Cardiac fibroblast (primary cell): ENCODE measurements around the gene C1QC.
"Not testable (repeated sequence)": the region's sequence is repeated elsewhere in the genome, so short reads cannot be mapped to it uniquely, and the experiment has no call there.

Experiments used
- DNase-seq, 2 donors: peaks; one replicate each; pipeline versions ENCODE4 v3.0.0 to v3.0.0-alpha.2; 2010; ENCODE audit warnings: low read depth in 2 of 2
- H3K4me3 ChIP-seq, 2 donors: replicated peaks in 1 of 2; 1 replicate in 1 of 2; 2 replicates in 1 of 2; pipeline ENCODE4 v1.5.1; 2011; ENCODE audit warnings: low read depth in 2 of 2, low read length in 2 of 2, mild to moderate bottlenecking in 2 of 2, moderate library complexity in 1 of 2
- CTCF ChIP-seq: IDR thresholded peaks from one replicate; pipeline ENCODE4 v1.5.1; 2011; ENCODE audit warnings: low read depth, mild to moderate bottlenecking, low read length, inconsistent platforms

The C1QC gene

GRCh38 chr1:22674410-22674749 lies 30.9 kb downstream of the C1QC start:
- TF ChIP-seq CTCF = no peak

GRCh38 chr1:22676151-22676550 lies 32.7 kb downstream of the C1QC start:
- DNase-seq, H3K4me3 ChIP-seq: not testable (repeated sequence)

More at GRCh38 chr1:22674410-22674749, 30.9 kb downstream of the C1QC start:
- no peak for DNase-seq
- no peak overlapping the region for H3K4me3 ChIP-seq

- no peak overlapping the region for H3K4me3 ChIP-seq
- TF ChIP-seq CTCF = no peak
- no peak for DNase-seq
Measured at GRCh38 chr1:22676916-22677583, 33.6 kb downstream of the C1QC start.

- no peak overlapping the region for H3K4me3 ChIP-seq
- TF ChIP-seq CTCF = no peak
- no peak for DNase-seq
Measured at GRCh38 chr1:22677931-22678896, 34.8 kb downstream of the C1QC start.

GRCh38 chr1:22680726-22681125 lies 37.3 kb downstream of the C1QC start:
- H3K4me3 ChIP-seq = no peak overlapping the region
- DNase-seq = no peak
- no peak for TF ChIP-seq CTCF

GRCh38 chr1:22681556-22682276 lies 38.3 kb downstream of the C1QC start:
- TF ChIP-seq CTCF = no peak
- no peak overlapping the region for H3K4me3 ChIP-seq
- DNase-seq = no peak

GRCh38 chr1:22683547-22683946 lies 40.1 kb downstream of the C1QC start:
- no peak for DNase-seq
- no peak overlapping the region for H3K4me3 ChIP-seq
- TF ChIP-seq CTCF = no peak
